HFF-Myc (cell line): ENCODE measurements around the gene TMUB1.

Experiments used
- DNase-seq: peaks from one replicate; pipeline ENCODE4 v3.0.0-alpha.2; 2011; ENCODE audit warnings: low read depth; ENCODE audit errors: extremely low read depth
- H3K4me3 ChIP-seq: replicated peaks from 2 replicates; pipeline ENCODE4 v1.5.1; 2011; ENCODE audit warnings: low read depth, mild to moderate bottlenecking, control low read depth, low read length
- CTCF ChIP-seq: IDR thresholded peaks from 2 replicates; pipeline ENCODE4 v1.5.1; 2012; ENCODE audit warnings: mild to moderate bottlenecking, low read depth, low read length, control low read depth; ENCODE audit errors: missing control alignments

The TMUB1 gene

DNA sequence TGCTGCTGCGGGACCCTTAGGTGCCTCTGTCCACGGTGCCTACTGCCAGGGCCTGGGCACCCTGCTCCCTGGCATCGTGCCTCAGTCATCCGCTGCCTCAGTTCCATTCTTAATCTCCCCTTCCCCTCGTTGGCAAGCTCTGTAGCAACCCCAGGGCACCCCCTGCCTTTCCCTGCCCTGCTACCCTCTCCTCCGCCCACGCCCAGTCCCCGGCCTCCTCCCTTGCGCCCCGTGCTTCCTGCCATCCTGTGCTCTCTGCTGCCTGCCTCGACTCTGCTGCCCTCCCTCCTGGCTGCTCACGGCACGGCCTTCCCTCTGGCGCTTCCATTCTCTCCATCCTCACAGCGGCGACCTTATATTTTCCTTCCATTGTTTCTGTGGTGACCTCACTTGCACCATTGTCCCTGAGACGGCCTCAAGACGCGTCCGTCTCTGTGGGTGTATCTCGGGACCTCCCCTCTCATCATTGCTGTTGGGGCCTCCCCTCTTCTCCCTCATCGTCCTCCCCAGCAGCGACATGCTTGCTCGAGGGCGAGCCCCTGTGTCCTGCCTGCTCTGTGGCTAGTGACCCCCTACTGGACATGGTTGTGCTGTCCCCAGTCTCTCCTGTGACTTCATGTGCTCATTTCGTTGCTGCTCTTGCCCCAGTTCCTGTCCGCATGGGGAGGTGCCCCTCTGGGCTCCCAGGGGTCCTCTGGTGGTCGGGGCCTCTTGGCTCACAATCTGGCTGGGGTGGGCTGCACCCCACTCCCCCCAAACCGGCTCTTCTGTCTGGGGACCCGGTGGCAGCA is 38.3 kb upstream of the TMUB1 start:
- no peak overlapping the region for H3K4me3 ChIP-seq
- DNase-seq, result no peak
- no peak for TF ChIP-seq CTCF

DNA sequence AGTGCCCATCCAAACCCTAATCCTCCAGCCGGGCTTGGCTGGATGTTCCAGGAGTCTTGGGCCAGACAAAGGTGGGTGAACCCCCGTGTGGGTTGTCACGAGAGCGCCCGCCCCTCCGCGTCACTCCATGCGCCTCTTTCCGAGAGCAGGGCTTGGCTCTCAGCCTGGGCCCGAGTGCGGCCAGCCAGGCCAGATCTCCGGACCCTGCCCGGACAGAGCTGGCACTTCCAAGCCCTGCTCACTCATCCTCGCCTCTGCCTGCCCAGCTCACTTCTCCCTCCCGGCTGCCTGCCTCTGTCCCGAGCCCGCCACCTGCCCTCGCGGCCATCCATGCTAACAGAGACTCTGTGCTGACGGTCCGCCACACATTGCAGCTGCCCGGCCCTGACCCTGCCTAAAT is 37.6 kb upstream of the TMUB1 start:
- DNase-seq, result no peak
- no peak for TF ChIP-seq CTCF

GRCh38 chr7:151119902-151120301 is 36.6 kb upstream of the TMUB1 start:
- no peak for TF ChIP-seq CTCF
- H3K4me3 ChIP-seq, result no peak overlapping the region

More for the DNA sequence above, 37.6 kb upstream of the TMUB1 start:
- no peak overlapping the region for H3K4me3 ChIP-seq

DNA sequence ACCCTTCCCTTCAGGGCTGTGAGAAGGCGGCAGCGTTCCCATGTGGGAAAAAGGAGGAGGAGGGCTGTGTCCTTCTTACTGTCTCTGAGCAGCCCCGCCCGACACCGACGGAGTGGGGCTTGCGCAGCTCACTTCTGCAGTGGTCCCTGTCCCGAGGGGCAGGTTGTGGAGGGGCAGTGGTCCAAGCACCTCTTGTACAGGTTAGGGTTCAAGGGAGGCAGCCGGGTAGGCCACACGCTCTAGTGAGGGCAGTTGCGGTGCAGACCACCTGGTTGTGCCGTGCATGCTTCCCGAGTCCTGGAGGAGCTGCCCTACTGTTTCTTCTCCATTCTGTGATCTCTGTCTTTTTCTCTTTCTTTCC is 35.7 kb upstream of the TMUB1 start:
- H3K4me3 ChIP-seq, result no peak overlapping the region
- no peak for TF ChIP-seq CTCF
- DNase-seq, result no peak

More at GRCh38 chr7:151119902-151120301, 36.6 kb upstream of the TMUB1 start:
- DNase-seq, result no peak

DNA sequence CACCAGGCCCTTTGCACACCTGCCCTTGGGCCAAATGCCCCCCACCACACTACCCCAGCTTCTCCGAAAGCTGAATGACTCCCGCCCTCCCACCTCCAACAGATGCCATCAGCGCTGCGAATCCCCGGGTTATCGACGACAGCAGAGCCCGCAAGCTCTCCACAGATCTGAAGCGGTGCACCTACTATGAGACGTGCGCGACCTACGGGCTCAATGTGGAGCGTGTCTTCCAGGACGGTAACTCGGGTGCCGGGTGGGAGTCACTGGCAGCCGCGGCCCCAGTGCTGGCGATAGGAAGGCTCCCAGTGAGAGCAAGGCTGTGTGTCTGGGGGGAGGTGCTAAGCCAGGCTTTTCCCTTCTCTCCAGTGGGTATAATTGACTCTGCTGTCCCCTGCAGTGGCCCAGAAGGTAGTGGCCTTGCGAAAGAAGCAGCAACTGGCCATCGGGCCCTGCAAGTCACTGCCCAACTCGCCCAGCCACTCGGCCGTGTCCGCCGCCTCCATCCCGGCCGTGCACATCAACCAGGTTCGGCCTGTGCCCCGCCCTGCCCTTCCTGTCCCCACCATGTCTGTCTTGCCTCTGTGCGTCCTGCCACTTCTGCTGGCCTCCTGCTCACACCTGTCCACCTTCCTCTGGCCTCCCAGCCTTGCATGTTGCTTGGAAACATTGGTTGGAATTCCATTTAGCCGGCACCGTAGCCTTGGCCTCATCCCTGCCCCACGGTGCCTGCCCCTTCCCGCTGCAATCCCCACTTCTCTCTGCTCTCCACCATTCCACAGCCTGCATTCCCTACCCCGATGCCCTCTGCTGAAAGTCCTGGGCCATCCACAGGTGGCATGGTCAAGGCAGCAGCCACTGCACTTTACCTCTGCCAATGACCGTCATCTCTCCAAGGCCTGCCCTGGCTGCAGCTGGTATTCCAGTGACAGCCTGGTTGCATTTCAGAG is 35.1 kb upstream of the TMUB1 start:
- TF ChIP-seq CTCF, result no peak
- no peak for DNase-seq
- no peak overlapping the region for H3K4me3 ChIP-seq

DNA sequence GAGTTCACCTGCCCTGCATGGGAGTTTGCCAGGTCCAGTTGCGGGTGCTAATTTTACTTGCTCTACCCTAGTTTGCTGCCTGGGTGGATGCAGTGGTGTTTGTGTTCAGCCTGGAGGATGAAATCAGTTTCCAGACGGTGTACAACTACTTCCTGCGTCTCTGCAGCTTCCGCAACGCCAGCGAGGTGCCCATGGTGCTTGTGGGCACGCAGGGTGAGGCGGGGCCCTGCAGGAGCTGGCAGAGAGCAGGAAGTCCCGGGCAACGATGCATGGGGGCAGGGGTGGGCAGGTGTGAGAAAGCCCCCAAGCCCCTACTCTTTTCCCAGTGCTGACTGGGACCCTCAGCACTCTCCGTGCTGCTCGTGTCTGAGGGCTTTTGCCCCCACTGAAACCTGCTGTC is 34.3 kb upstream of the TMUB1 start:
- DNase-seq, result no peak
- no peak overlapping the region for H3K4me3 ChIP-seq
- no peak for TF ChIP-seq CTCF
